Gastrocnemius medialis (tissue), 4 donors: ENCODE measurements around the gene TMCC2. TPM values are rescaled to one million over a fixed set of nuclear protein-coding genes. Genes with fewer than 3 reads are reported as not detected.

ENCODE experiments used
- ATAC-seq, 2 donors: fragments of 150-250 bp; one replicate each; pipeline ENCODE4 v1.9.1; 2016
- DNase-seq, 2 donors: peaks; one replicate each; pipeline ENCODE4 v3.0.0-alpha.2; 2019
- H3K27ac ChIP-seq, 4 donors: fragments of 200-600 bp; sonication (generic); 1 replicate in 1 of 4; 2 replicates in 3 of 4; pipeline ENCODE4 v1.5.1; 2016 to 2018; ENCODE audit warnings: mild to moderate bottlenecking in 2 of 4, moderate library complexity in 1 of 4
- H3K27me3 ChIP-seq, 3 donors: fragments of 200-600 bp; sonication (generic) in 2 of 3; 1 replicate in 1 of 3; 2 replicates in 2 of 3; pipeline versions ENCODE4 v1.5.1 to v1.6.0; 2016 to 2019; ENCODE audit warnings: mild to moderate bottlenecking in 1 of 3, moderate library complexity in 1 of 3
- H3K36me3 ChIP-seq, 2 donors: fragments of 200-600 bp; sonication (generic) in 1 of 2; one replicate each; pipeline ENCODE4 v1.5.1; 2017 to 2018
- H3K4me1 ChIP-seq, 2 donors: fragments of 200-600 bp; sonication (generic) in 1 of 2; one replicate each; pipeline ENCODE4 v1.5.1; 2016 to 2017; ENCODE audit warnings: mild to moderate bottlenecking in 2 of 2
- H3K4me3 ChIP-seq, 4 donors: fragments of 200-600 bp; sonication (generic) in 3 of 4; 1 replicate in 1 of 4; 2 replicates in 3 of 4; pipeline ENCODE4 v1.5.1; 2016 to 2019; ENCODE audit warnings: mild to moderate bottlenecking in 2 of 4
- H3K9me3 ChIP-seq, 3 donors: fragments of 200-600 bp; sonication (generic) in 2 of 3; 1 replicate in 1 of 3; 2 replicates in 2 of 3; pipeline ENCODE4 v1.5.1; 2016 to 2019
- POLR2A ChIP-seq, 2 donors: fragments of 450-650 bp; IDR thresholded peaks; one replicate each; pipeline ENCODE4 v1.6.1; 2017; ENCODE audit warnings: antibody characterized with exemption in 2 of 2, mild to moderate bottlenecking in 2 of 2, moderate library complexity in 2 of 2
- in situ Hi-C, 4 donors: fragments of 200-750 bp; cut with MboI; loops; one replicate each; pipeline versions ENCODE4 v1.15.0 to v1.8.0; 2017; ENCODE audit warnings: low sequenced_read_pairs in 4 of 4
- intact Hi-C: fragments of 100-400 bp; cut with DNase I; formaldehyde crosslinking; loops from one replicate; pipeline ENCODE4 v1.15.1; 2023; ENCODE audit warnings: low total_unique reads
- total RNA-seq, 4 donors: library from RNA; depleted of rRNA; stranded (reverse); fragments of >200 nt; gene quantifications; one replicate each; pipeline versions ENCODE4 v1.1.0 to v1.2.3, GENCODE V29; 2016
- TF ChIP-seq, protein P1 (sequence below), 5 experiments: fragments of 450-650 bp in 3 of 5; fragments of 200-600 bp in 2 of 5; sonication (generic) in 2 of 5; IDR thresholded peaks in 4 of 5; conservative IDR thresholded peaks in 1 of 5; 1 replicate in 4 of 5; 2 replicates in 1 of 5; pipeline ENCODE4 v1.5.1; 2016 to 2019; ENCODE audit warnings: antibody characterized with exemption in 5 of 5, mild to moderate bottlenecking in 3 of 5, moderate library complexity in 3 of 5

TMCC2 gene
- total RNA-seq, 4 donors from 2014 or later, result 1.1 to 7.6 (median 5.6) TPM

DNA sequence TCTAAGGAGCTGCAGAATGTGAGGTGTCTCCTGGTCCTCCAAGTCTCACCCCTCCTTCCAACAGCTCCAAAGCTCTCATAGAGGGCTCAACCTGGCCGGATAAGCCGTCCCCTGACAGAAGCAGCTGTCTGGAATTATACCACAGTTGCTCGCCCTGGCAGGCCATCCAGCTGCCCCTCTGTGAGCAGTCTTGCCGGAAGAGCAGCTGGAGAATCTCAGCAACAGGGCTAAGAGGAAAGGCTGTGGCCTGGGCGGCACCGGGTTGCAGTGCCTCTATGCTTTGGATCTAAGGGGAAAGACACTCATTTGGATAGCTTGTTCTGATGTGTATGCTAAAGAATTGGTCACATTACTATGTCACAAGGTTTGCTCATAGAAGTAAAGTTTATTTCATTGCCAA, 12.4 kb downstream of the TMCC2 start:
- no peaks in the 10 kb centered on the region for H3K36me3 ChIP-seq
- in situ Hi-C loops, result no loop called here
- peak in 1 of 2 donors; percentile 56 for ATAC-seq
- H3K4me1 ChIP-seq, result peaks cover 90 to 95% of the 10 kb centered on the region in 2 donors
- peak in 1 of 2 donors; percentile 59 for DNase-seq
- H3K9me3 ChIP-seq, result no peaks in the 10 kb centered on the region
- no peak overlapping the region for H3K4me3 ChIP-seq
- no peak for TF ChIP-seq POLR2A (IDR thresholded peaks at IDR 0.05)
- TF ChIP-seq, protein P1, sequence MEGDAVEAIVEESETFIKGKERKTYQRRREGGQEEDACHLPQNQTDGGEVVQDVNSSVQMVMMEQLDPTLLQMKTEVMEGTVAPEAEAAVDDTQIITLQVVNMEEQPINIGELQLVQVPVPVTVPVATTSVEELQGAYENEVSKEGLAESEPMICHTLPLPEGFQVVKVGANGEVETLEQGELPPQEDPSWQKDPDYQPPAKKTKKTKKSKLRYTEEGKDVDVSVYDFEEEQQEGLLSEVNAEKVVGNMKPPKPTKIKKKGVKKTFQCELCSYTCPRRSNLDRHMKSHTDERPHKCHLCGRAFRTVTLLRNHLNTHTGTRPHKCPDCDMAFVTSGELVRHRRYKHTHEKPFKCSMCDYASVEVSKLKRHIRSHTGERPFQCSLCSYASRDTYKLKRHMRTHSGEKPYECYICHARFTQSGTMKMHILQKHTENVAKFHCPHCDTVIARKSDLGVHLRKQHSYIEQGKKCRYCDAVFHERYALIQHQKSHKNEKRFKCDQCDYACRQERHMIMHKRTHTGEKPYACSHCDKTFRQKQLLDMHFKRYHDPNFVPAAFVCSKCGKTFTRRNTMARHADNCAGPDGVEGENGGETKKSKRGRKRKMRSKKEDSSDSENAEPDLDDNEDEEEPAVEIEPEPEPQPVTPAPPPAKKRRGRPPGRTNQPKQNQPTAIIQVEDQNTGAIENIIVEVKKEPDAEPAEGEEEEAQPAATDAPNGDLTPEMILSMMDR (IDR thresholded peaks at IDR 0.05 in 4 of 5, conservative IDR thresholded peaks at IDR 0.05 in 1 of 5), result no peak
- H3K27me3 ChIP-seq, result no peaks in the 10 kb centered on the region
- intact Hi-C loops, result no loop called here
- H3K27ac ChIP-seq, result peak overlapping the region; percentile 71 to 86 (median 82)

DNA sequence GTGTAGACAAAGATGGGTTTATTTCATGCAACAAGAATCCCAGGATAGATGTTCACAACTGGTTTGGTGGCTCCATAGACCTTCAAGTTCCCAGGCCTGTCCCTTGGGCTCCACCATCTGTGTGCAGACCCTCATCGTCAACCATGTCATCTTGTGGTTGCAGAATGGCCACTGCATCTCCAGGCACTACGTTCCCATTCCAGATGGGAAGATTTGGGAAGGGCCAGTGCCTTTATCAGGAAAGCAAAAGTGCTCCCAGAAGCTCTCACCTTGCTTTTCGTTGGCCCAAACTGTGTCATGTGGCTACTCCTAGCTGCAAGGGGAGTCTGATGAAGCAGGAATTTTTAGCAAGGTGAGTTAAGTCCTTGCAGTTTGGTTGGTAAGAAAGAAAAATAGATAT, 12.8 kb downstream of the TMCC2 start:
- H3K27me3 ChIP-seq, result no peaks in the 10 kb centered on the region
- in situ Hi-C loops (no loop called here), intact Hi-C loops (no loop called here)
- ATAC-seq, result no peak
- peak overlapping the region in 3 of 4 donors; percentile 71 to 86 (median 81) for H3K27ac ChIP-seq
- TF ChIP-seq, protein P1 (IDR thresholded peaks at IDR 0.05 in 4 of 5, conservative IDR thresholded peaks at IDR 0.05 in 1 of 5), result no peak
- TF ChIP-seq POLR2A (IDR thresholded peaks at IDR 0.05), result no peak
- no peak overlapping the region for H3K4me3 ChIP-seq
- H3K9me3 ChIP-seq, result no peaks in the 10 kb centered on the region
- H3K4me1 ChIP-seq, result peaks cover 90 to 95% of the 10 kb centered on the region in 2 donors
- no peaks in the 10 kb centered on the region for H3K36me3 ChIP-seq
- no peak for DNase-seq

DNA sequence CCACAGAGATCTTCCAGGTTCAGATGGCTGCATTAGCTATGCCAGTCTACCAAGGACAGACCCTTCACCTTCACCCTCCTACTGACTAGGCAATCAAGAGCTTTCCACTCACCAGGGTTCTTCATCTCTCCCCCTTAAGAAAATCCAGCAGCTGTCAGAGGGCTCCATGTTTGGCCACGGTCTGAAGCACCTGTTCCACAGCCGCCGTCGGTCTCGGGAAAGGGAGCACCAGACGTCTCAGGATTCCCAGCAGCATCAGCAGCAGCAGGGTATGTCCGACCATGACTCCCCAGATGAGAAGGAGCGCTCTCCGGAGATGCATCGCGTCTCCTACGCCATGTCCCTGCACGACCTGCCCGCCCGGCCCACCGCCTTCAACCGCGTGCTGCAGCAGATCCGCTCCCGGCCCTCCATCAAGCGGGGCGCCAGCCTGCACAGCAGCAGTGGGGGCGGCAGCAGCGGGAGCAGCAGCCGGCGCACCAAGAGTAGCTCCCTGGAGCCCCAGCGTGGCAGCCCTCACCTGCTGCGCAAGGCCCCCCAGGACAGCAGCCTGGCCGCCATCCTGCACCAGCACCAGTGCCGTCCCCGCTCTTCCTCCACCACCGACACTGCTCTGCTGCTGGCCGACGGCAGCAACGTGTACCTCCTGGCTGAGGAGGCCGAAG, 13.8 kb downstream of the TMCC2 start:
- Histone ChIP-seq H3K9me3 (no peaks in the 10 kb centered on the region), H3K36me3 (no peaks in the 10 kb centered on the region), H3K4me3 (no peak overlapping the region), H3K4me1 (peaks cover 93 to 95% of the 10 kb centered on the region in 2 donors), H3K27me3 (no peaks in the 10 kb centered on the region), H3K27ac (no peak overlapping the region)
- intact Hi-C loops, result no loop called here
- ATAC-seq, result no peak
- TF ChIP-seq, protein P1 (IDR thresholded peaks at IDR 0.05 in 4 of 5, conservative IDR thresholded peaks at IDR 0.05 in 1 of 5), result no peak
- no peak for TF ChIP-seq POLR2A (IDR thresholded peaks at IDR 0.05)
- in situ Hi-C loops, result no loop called here
- no peak for DNase-seq

DNA sequence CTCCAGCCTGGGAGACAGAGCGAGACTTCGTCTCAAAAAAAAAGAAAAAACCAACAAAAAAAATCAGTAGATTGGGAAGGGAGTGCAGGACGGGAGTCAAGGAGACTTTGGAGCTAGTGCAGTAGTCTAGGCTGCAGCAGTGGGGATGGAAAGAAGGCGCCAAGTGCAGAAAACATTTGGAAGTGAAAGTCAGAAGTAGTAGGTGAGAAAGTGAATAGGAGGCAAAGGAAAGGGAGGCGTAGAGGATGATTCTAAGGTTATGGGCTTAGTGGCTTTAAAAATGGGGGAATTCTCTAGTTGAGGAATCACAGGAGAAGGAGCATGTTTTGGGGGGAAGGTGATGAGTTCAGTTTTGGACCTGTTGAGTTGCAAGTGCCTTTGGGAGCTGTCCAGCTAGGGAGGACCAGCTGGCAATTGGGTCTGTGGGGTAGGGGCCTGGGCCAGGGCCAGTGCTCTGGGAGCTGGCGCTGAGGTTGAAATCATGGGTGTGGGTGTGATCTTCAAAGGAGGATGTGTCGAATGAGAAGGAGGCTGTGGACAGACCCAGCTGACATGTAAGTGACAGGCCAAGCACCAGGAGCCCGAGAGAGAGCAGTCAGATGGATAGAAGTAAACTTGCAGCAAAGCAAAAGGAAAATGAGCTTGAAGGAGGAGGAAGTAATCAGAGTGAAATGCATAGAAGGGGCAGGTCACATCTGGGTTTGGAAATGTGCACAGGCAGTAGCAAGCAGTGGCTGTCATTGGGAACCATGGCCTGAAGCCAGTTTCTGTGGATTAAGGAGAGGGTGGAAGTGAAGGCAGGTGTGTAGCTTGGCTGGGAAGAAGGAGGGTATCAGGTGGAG, 15.8 kb downstream of the TMCC2 start:
- Histone ChIP-seq H3K9me3 (no peaks in the 10 kb centered on the region), H3K27me3 (no peaks in the 10 kb centered on the region), H3K27ac (peak overlapping the region in 3 of 4 donors; percentile 5 to 92 (median 91)), H3K4me3 (no peak overlapping the region), H3K4me1 (peaks cover 93 to 95% of the 10 kb centered on the region in 2 donors), H3K36me3 (no peaks in the 10 kb centered on the region)
- TF ChIP-seq POLR2A (IDR thresholded peaks at IDR 0.05), result no peak
- TF ChIP-seq, protein P1 (IDR thresholded peaks at IDR 0.05 in 4 of 5, conservative IDR thresholded peaks at IDR 0.05 in 1 of 5), result no peak
- in situ Hi-C loops, result no loop called here
- ATAC-seq (no peak), DNase-seq (no peak)
- intact Hi-C loops, result no loop called here
